Neural crest cell (in vitro differentiated cells): ENCODE data around the gene KCNIP1. TPM values are rescaled to one million over a fixed set of nuclear protein-coding genes. Genes with fewer than 3 reads are reported as not detected.

Experiments
- DNase-seq: peaks from one replicate; pipeline ENCODE4 v3.0.0; 2021; ENCODE audit warnings: low read depth, mixed read lengths, low spot score
- H3K27ac Mint-ChIP-seq: one replicate; pipeline ENCODE4 v1.8.0; 2021; ENCODE audit warnings: mild to moderate bottlenecking, mixed read lengths; ENCODE audit not compliant: unreplicated experiment
- H3K27me3 Mint-ChIP-seq: 2 replicates; pipeline ENCODE4 v1.8.0; 2021; ENCODE audit warnings: low read depth, mild to moderate bottlenecking, mixed read lengths
- H3K36me3 Mint-ChIP-seq: 2 replicates; pipeline ENCODE4 v1.8.0; 2021; ENCODE audit warnings: low read depth, mild to moderate bottlenecking, mixed read lengths
- H3K4me1 Mint-ChIP-seq: 2 replicates; pipeline ENCODE4 v1.8.0; 2021; ENCODE audit warnings: mixed read lengths
- H3K4me3 Mint-ChIP-seq: one replicate; pipeline ENCODE4 v1.8.0; 2021; ENCODE audit warnings: mild to moderate bottlenecking, mixed read lengths
- H3K9me3 Mint-ChIP-seq: 2 replicates; pipeline ENCODE4 v1.8.0; 2021; ENCODE audit warnings: mixed read lengths
- total RNA-seq: library from RNA; stranded (reverse); gene quantifications from 2 replicates; pipeline ENCODE4 v1.2.1, GENCODE V29; 2021
- TF ChIP-seq, protein P1 (sequence below): fragments of 200-600 bp; sonication (generic); conservative IDR thresholded peaks from 2 replicates; pipeline ENCODE4 v1.5.0; 2021; ENCODE audit warnings: antibody characterized with exemption, mild to moderate bottlenecking

Gene KCNIP1
- total RNA-seq, 1 donor from 2014 or later = 0.96 TPM

DNA sequence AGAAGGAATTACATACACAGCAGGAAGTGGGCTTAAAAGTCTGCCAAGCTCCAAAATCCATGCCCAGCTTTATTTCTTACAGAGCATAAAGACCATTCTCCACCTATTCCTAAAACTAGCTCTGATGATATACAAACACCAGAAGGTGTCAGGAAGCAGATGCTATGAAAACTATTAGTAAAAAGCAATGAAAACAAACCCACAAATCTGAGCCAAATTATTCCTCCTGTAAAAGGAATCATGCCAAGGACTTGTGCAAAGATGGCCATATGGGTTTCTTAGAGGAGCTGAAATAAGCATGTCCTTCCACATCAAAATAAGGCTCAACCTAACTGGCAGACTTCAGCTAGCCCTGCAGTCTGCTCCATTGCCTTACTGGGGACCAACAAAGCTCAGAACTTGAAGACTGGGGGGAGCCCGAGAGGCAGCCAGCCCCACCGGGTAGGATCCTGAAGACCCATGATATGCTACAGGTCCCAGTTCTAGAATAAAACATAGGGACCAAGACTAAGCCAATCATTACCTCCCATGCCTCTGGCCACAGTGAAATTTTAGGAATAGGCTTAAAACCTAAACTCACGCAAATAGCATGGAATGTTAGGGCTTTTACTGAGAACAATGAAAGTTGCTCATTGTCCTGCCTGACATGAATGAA is 236.9 kb downstream of the KCNIP1 start:
- H3K36me3 Mint-ChIP-seq = peaks cover 3% of the 10 kb centered on the region
- peaks cover 6% of the 10 kb centered on the region for H3K4me1 Mint-ChIP-seq
- DNase-seq = no peak
- no peak overlapping the region for H3K27ac Mint-ChIP-seq
- peaks cover 6% of the 10 kb centered on the region for H3K9me3 Mint-ChIP-seq
- H3K27me3 Mint-ChIP-seq = peaks cover 31% of the 10 kb centered on the region
- no peak overlapping the region for H3K4me3 Mint-ChIP-seq
- TF ChIP-seq, protein P1, sequence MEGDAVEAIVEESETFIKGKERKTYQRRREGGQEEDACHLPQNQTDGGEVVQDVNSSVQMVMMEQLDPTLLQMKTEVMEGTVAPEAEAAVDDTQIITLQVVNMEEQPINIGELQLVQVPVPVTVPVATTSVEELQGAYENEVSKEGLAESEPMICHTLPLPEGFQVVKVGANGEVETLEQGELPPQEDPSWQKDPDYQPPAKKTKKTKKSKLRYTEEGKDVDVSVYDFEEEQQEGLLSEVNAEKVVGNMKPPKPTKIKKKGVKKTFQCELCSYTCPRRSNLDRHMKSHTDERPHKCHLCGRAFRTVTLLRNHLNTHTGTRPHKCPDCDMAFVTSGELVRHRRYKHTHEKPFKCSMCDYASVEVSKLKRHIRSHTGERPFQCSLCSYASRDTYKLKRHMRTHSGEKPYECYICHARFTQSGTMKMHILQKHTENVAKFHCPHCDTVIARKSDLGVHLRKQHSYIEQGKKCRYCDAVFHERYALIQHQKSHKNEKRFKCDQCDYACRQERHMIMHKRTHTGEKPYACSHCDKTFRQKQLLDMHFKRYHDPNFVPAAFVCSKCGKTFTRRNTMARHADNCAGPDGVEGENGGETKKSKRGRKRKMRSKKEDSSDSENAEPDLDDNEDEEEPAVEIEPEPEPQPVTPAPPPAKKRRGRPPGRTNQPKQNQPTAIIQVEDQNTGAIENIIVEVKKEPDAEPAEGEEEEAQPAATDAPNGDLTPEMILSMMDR = no peak

- Mint-ChIP-seq H3K27me3 (peaks cover 27% of the 10 kb centered on the region), H3K27ac (no peak overlapping the region), H3K4me3 (no peak overlapping the region), H3K36me3 (no peaks in the 10 kb centered on the region), H3K9me3 (no peaks in the 10 kb centered on the region), H3K4me1 (peaks cover 17% of the 10 kb centered on the region)
- no peak for DNase-seq
- TF ChIP-seq, protein P1 = no peak
Measured at GRCh38 chr5:170741801-170742200, 238.0 kb downstream of the KCNIP1 start.

- H3K9me3 Mint-ChIP-seq = no peaks in the 10 kb centered on the region
- peaks cover 33% of the 10 kb centered on the region for H3K4me1 Mint-ChIP-seq
- no peak for DNase-seq
- H3K4me3 Mint-ChIP-seq = no peak overlapping the region
- peaks cover 27% of the 10 kb centered on the region for H3K27me3 Mint-ChIP-seq
- no peak overlapping the region for H3K27ac Mint-ChIP-seq
- TF ChIP-seq, protein P1 = no peak
- H3K36me3 Mint-ChIP-seq = no peaks in the 10 kb centered on the region
Measured at GRCh38 chr5:170743876-170744212, 240.0 kb downstream of the KCNIP1 start.

- TF ChIP-seq, protein P1 = no peak
- Mint-ChIP-seq H3K36me3 (no peaks in the 10 kb centered on the region), H3K27me3 (peaks cover 18% of the 10 kb centered on the region), H3K9me3 (no peaks in the 10 kb centered on the region), H3K27ac (peak overlapping the region; percentile 75), H3K4me3 (no peak overlapping the region), H3K4me1 (peaks cover 41% of the 10 kb centered on the region)
- peak; percentile 17 for DNase-seq
Measured at GRCh38 chr5:170745481-170746071, 241.8 kb downstream of the KCNIP1 start.

GRCh38 chr5:170746075-170746960 is 242.5 kb downstream of the KCNIP1 start:
- Mint-ChIP-seq H3K4me1 (peaks cover 41% of the 10 kb centered on the region), H3K4me3 (no peak overlapping the region), H3K9me3 (no peaks in the 10 kb centered on the region)

More at GRCh38 chr5:170746075-170746960, 242.5 kb downstream of the KCNIP1 start:
- TF ChIP-seq, protein P1 = no peak
- Mint-ChIP-seq H3K27me3 (peaks cover 18% of the 10 kb centered on the region), H3K27ac (peak overlapping the region; percentile 75), H3K36me3 (no peaks in the 10 kb centered on the region)
- DNase-seq = no peak
